Natural killer cell (primary cell): ENCODE results near the gene MYDGF. TPM values are rescaled to one million over a fixed set of nuclear protein-coding genes. Genes with fewer than 3 reads are reported as not detected.

Experiments used
- ATAC-seq, 3 donors: fragments of 150-1000 bp in 2 of 3; fragments of 200-7000 bp in 1 of 3; cut with Tn5 transposase; 1 replicate in 1 of 3; 2 replicates in 2 of 3; pipeline ENCODE4 v1.10.0; 2021; ENCODE audit warnings: mild to moderate bottlenecking in 2 of 3, moderate library complexity in 2 of 3
- DNase-seq, 2 donors: peaks; one replicate each; pipeline versions ENCODE4 v3.0.0 to v3.0.0-alpha.2; 2013 to 2021; ENCODE audit warnings: mixed read lengths in 1 of 2
- H3K27ac ChIP-seq: one replicate; pipeline ENCODE4 v1.5.1; 2013; ENCODE audit warnings: mild to moderate bottlenecking, low read length
- H3K27me3 ChIP-seq: one replicate; pipeline ENCODE4 v1.6.1; 2013; ENCODE audit warnings: low read length; ENCODE audit not compliant: control insufficient read depth, insufficient read depth
- H3K36me3 ChIP-seq: one replicate; pipeline ENCODE4 v1.6.1; 2013; ENCODE audit warnings: low read length; ENCODE audit not compliant: control insufficient read depth, insufficient read depth
- H3K4me1 ChIP-seq: one replicate; pipeline ENCODE4 v1.6.1; 2013; ENCODE audit warnings: low read length; ENCODE audit not compliant: control insufficient read depth, insufficient read depth
- H3K4me3 ChIP-seq: one replicate; pipeline ENCODE4 v1.5.1; 2013; ENCODE audit warnings: low read length
- H3K9me3 ChIP-seq: one replicate; pipeline ENCODE4 v1.6.1; 2013; ENCODE audit warnings: low read length; ENCODE audit not compliant: control insufficient read depth, insufficient read depth
- H3K27ac Mint-ChIP-seq, 2 donors: one replicate each; pipeline ENCODE4 v1.8.0; 2022; ENCODE audit warnings: mild to moderate bottlenecking in 2 of 2, mixed read lengths in 2 of 2, moderate library complexity in 1 of 2
- H3K27me3 Mint-ChIP-seq, 2 donors: one replicate each; pipeline ENCODE4 v1.8.0; 2022; ENCODE audit warnings: low read depth in 2 of 2, mixed read lengths in 2 of 2
- H3K36me3 Mint-ChIP-seq: one replicate; pipeline ENCODE4 v1.8.0; 2022; ENCODE audit warnings: mixed read lengths
- H3K4me1 Mint-ChIP-seq, 2 donors: one replicate each; pipeline ENCODE4 v1.8.0; 2022; ENCODE audit warnings: mixed read lengths in 2 of 2
- H3K4me3 Mint-ChIP-seq: one replicate; pipeline ENCODE4 v1.8.0; 2022; ENCODE audit warnings: mild to moderate bottlenecking, moderate library complexity, mixed read lengths
- H3K9me3 Mint-ChIP-seq, 2 donors: one replicate each; pipeline ENCODE4 v1.8.0; 2022; ENCODE audit warnings: mixed read lengths in 2 of 2
- WGBS: methylation state at CpG from one replicate; pipeline ENCODE4 v1.1.7; 2013; ENCODE audit warnings: missing lambda C conversion rate; ENCODE audit not compliant: insufficient coverage; 5-methylcytosine and 5-hydroxymethylcytosine counted together
- intact Hi-C: fragments of 100-400 bp; cut with micrococcal nuclease; formaldehyde crosslinking; loops from one replicate; pipeline ENCODE4 v1.14.2; 2022
- total RNA-seq, 4 donors: library from RNA; stranded (reverse); fragments of 120-200 nt in 1 of 4; gene quantifications; one replicate each; pipeline versions ENCODE4 v1.2.3 to v1.2.4, GENCODE V29; 2013 to 2022
- TF ChIP-seq, protein P1 (sequence below): fragments of 200-600 bp; IDR thresholded peaks from one replicate; pipeline ENCODE4 v1.8.0; 2022; ENCODE audit warnings: antibody characterized with exemption

MYDGF gene
- total RNA-seq = 10 to 100 TPM; 36.9 to 41.8 (median 37.2) TPM
- total RNA-seq (2013) = 38.0 TPM

DNA sequence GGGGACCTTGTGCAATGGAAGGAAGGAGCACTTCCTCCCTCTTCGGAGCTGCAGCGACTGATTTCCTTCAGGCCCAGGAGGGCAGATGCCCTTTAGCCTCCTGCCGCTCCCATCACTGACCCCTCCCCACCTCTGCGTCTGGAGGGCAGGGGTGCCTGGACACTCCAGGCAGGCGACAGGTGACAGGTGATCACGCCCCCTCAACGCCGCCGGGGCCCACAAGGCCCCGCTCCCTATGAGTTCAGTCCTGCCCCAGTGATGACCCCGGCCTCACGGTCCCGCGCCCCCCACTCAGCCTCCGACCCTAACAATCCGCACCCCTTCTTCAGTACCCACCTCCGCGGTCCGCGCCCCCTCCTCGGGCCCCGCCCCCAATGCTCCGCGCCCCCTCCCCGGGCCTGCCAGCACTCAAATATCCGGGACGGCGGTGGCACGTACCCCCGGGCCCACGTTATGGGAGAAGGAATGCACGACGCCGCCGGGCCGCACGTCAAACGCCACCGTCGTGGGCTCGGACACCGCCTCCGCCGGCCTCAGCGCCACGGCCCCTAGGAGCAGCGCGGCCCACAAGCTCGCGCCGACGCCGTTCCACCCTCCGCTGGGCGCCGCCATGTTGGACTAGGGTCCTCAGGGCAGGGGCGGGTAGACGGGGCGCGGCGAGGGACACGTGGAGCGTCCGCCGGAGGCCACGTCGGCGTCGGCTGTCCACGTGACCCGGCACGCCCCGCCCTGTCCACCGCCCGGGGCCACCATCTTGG, at the start of gene MYDGF:
Gene MYDGF (minus strand): TSS at position 620 of the 758 bp plus-strand sequence. CDS start 8 bp downstream, at position 612.
- H3K4me1 Mint-ChIP-seq = peaks cover 12 to 27% of the 10 kb centered on the region in 2 donors
- Histone ChIP-seq H3K4me1 (peaks cover 15% of the 10 kb centered on the region), H3K4me3 (peak within 1 kb of the TSS; percentile 68), H3K27me3 (no peaks in the 10 kb centered on the region), H3K9me3 (no peaks in the 10 kb centered on the region), H3K27ac (peak within 1 kb of the TSS; percentile 57), H3K36me3 (peaks cover 14% of the 10 kb centered on the region)
- H3K4me3 Mint-ChIP-seq = peak within 1 kb of the TSS; percentile 91
- H3K27ac Mint-ChIP-seq = peak within 1 kb of the TSS; percentile 79 to 90
- H3K27me3 Mint-ChIP-seq = no peaks in the 10 kb centered on the region
- TF ChIP-seq, protein P1, sequence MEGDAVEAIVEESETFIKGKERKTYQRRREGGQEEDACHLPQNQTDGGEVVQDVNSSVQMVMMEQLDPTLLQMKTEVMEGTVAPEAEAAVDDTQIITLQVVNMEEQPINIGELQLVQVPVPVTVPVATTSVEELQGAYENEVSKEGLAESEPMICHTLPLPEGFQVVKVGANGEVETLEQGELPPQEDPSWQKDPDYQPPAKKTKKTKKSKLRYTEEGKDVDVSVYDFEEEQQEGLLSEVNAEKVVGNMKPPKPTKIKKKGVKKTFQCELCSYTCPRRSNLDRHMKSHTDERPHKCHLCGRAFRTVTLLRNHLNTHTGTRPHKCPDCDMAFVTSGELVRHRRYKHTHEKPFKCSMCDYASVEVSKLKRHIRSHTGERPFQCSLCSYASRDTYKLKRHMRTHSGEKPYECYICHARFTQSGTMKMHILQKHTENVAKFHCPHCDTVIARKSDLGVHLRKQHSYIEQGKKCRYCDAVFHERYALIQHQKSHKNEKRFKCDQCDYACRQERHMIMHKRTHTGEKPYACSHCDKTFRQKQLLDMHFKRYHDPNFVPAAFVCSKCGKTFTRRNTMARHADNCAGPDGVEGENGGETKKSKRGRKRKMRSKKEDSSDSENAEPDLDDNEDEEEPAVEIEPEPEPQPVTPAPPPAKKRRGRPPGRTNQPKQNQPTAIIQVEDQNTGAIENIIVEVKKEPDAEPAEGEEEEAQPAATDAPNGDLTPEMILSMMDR = no peak
- peak; percentile 93 to 96 for DNase-seq
- under 1% methylated on average over 73 of the region's 75 CpGs for WGBS
- H3K9me3 Mint-ChIP-seq = no peaks in the 10 kb centered on the region
- intact Hi-C loops = no loop called here
- H3K36me3 Mint-ChIP-seq = no peaks in the 10 kb centered on the region
- ATAC-seq = peak; percentile 98 to 100 (median 99)

DNA sequence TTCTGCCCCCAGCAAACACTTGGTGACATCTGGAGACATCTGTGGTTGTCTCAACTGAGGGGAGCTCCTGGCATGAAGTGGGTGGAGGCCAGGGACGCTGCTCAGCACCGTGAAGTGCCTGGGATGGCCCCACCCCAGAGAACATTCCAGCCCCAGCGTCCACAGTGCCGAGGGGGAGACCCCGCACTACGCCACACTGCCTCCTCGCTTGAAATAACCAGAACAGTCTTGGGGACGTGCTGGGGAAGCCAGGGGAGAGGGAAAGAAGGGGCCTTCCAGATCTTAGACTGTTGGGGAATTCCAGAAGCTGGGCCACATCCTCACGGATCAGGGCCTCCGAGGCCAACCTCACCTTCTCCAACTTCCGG, 49.3 kb upstream of the MYDGF start:
- Mint-ChIP-seq H3K4me1 (peaks cover 25 to 43% of the 10 kb centered on the region in 2 donors), H3K27me3 (peaks cover 0 to 3% of the 10 kb centered on the region in 2 donors), H3K36me3 (peaks cover 6% of the 10 kb centered on the region), H3K27ac (no peak overlapping the region), H3K4me3 (no peak overlapping the region), H3K9me3 (no peaks in the 10 kb centered on the region)
- H3K4me3 ChIP-seq = no peak overlapping the region
- TF ChIP-seq, protein P1 = no peak
- no peaks in the 10 kb centered on the region for H3K9me3 ChIP-seq
- ATAC-seq (no peak), DNase-seq (no peak)
- no peaks in the 10 kb centered on the region for H3K27me3 ChIP-seq
- peaks cover 26% of the 10 kb centered on the region for H3K4me1 ChIP-seq
- H3K36me3 ChIP-seq = peaks cover 62% of the 10 kb centered on the region
- no peak overlapping the region for H3K27ac ChIP-seq
- 92% methylated on average over 11 of the region's 11 CpGs for WGBS
- intact Hi-C loops = no loop called here

DNA sequence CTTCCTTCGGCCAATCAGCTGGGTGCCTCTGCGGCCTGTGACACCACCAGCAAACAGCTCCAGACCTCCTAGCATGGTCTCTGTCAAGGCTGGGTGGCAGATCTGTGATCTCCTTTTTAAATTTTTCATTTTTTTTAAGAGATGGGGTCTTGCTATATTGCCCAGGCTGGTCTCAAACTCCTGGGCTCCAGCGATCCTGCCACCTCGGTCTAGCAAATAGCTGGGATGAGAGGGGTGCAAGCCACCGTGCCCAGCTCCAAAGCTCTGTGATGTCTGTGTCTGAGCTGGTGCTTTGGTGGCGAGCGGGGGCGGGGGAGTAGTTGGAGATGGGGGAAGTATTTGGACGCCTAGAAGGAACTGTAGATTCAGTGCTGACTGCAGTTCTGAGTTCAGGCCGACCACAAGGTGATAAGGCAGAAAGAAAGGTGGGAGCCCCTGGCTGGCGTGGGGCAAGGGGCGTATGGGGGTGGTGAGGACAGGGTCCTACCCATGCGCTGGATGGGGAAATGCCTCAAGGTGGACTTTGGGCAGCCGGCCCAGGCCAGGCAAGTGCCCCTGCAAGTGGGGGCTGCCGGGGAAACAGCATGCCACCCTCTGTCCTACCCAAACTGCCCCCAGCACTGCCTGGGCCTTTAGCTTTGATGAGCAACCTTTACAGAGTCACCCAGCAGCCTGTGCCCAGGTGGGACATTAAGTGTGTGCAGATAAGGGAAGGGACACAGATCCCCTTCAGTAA, 48.0 kb upstream of the MYDGF start:
- H3K9me3 Mint-ChIP-seq = no peaks in the 10 kb centered on the region
- WGBS = 94% methylated on average over 15 of the region's 15 CpGs
- DNase-seq = no peak

More for the DNA sequence above, 48.0 kb upstream of the MYDGF start:
- Histone ChIP-seq H3K4me3 (no peak overlapping the region), H3K36me3 (peaks cover 74% of the 10 kb centered on the region), H3K4me1 (peaks cover 24% of the 10 kb centered on the region), H3K27me3 (no peaks in the 10 kb centered on the region), H3K27ac (no peak overlapping the region), H3K9me3 (no peaks in the 10 kb centered on the region)
- intact Hi-C loops = no loop called here
- Mint-ChIP-seq H3K4me3 (no peak overlapping the region), H3K4me1 (peaks cover 17 to 31% of the 10 kb centered on the region in 2 donors), H3K27me3 (no peaks in the 10 kb centered on the region), H3K36me3 (peaks cover 8% of the 10 kb centered on the region), H3K27ac (no peak overlapping the region)
- TF ChIP-seq, protein P1 = no peak
- ATAC-seq = no peak
